NOMO-1 (cell line): ENCODE data around the gene STMN3.
"Not testable (repeated sequence)": the region's sequence is repeated elsewhere in the genome, so short reads cannot be mapped to it uniquely, and the experiment has no call there.

Experiments
- DNase-seq, 2 experiments: peaks; one replicate each; lab custom pipeline; 2025; ENCODE audit not compliant: unreplicated experiment in 2 of 2; lab: John Stamatoyannopoulos, UW

The STMN3 gene

GRCh38 chr20:63639093-63639975 is 13.9 kb downstream of the STMN3 start:
- no peak for DNase-seq

DNA sequence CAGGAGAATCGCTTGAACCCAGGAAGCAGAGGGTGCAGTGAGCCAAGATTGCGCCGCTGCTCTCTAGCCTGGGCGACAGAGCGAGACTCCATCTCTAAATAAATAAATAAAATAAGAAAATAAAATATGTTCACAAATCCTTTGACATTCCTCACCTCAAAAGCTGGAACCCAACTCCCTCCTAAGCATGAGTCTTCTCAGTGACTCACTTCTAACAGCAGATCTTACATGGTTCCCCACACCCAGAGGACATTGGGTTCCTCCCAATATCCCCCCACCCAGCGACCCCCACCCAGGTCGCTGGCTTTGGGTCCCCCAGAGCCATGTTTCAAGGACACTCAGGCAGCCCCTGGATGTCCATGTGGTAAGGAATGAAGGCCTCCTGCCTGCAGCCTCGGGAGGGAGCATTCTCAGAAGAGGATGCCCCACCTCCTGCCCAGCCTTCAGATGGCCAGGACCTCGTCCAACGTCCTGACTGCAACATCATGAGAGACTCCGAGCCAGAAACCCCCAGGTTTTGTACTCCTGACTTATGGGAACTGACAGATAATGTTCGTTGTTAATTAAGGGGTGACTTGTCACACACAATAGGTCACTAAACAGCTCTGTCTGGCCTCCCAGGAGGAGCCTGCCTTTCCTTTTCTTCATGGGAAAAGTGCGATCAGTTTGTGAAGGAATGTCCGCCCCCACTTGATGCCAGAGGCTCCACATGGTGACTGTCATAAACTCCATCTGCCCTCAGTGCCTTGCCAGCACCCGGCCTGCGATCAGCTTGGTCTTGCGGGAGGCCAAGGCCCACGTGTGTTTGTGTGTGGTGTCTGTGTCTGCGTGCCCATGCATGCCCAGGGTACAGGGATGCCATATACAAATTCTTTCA is 16.2 kb downstream of the STMN3 start:
- DNase-seq: no peak

DNA sequence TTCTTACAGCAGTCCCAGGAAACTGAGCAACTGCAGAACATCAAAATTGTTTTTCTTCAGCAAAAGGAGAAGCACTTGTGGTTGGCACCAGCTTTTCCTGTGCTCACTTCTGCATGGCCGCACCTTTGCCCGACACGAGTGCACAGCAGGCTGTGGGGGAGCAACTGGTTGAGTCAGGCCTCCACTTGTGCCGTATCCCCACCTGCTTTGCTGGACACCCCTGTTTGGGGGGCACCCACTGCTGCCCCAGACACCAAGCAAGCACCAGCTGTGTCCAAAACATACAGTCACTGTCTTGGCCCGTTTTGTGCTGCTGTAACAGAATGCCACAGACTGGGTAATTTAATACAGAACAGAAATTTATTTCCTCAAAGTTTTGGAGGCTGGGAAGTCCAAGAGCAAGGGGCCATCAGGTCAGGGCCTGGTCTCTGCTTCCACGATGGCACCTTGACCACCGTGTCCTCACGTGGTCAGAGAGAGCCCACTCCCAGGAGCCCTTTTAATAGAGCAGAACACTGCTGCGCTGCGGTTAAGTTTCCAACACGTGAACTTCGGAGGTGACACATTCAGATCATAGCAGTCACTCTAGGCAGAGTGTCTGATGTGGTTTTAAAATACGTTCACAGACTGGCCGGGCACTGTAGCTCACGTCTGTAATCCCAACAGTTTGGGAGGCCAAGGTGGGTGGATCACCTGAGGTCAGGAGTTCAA is 17.6 kb downstream of the STMN3 start:
- peak; percentile 63 to 83 for DNase-seq

DNA sequence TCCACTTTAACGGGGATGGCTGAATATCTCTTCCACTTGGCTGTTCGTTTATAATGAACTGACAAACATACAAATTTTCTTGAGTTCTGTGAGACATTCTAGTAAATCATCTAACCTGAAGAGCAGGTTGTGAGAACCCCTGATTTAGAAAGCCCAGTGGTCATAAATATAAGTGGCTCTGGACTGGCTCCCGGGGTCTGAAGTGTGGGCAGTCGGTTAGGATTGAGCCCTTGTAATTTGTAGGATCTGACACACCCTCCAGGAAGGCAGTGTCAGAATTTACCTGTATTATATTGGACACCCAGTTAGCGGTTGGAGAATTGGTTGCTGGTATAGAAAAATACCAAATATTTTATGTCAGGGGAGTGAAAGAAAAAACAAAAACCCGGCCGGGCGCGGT is 19.5 kb downstream of the STMN3 start:
- no peak for DNase-seq

DNA sequence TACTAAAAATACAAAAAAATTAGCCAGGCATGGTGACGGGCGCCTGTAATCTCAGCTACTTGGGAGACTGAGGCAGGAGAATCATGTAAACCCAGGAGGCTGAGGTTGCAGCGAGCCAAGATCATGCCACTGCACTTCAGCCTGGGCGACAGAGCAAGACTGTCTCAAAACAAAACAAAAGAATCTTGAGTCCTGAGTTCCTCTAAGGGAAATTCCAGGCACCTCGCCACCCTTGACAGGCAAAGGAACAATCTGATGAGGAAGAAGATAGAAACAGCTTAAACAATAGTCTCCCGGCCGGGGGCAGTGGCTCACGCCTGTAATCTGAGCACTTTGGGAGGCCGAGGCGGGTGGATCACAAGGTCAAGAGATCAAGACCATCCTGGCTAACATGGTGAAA is 21.8 kb downstream of the STMN3 start:
- not testable (repeated sequence) for DNase-seq

DNA sequence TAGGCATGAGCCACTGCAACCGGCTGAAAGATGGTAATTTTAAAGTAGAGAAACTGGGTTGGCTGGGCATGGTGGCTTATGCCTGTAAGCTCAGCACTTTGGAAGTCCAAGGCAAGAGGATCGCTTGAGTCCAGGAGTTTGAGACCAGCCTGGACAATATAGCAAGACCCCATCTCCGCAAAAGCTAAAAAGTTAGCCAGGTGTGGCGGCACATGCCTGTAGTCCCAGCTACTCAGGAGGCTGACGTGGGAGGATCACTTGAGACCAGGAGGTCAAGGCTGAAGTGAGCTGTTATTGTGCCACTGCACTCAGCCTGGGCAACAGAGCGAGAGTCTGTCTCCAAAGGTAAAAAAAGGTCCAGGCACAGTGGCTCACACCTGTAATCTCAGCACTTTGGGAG is 22.3 kb downstream of the STMN3 start:
- not testable (repeated sequence) for DNase-seq

DNA sequence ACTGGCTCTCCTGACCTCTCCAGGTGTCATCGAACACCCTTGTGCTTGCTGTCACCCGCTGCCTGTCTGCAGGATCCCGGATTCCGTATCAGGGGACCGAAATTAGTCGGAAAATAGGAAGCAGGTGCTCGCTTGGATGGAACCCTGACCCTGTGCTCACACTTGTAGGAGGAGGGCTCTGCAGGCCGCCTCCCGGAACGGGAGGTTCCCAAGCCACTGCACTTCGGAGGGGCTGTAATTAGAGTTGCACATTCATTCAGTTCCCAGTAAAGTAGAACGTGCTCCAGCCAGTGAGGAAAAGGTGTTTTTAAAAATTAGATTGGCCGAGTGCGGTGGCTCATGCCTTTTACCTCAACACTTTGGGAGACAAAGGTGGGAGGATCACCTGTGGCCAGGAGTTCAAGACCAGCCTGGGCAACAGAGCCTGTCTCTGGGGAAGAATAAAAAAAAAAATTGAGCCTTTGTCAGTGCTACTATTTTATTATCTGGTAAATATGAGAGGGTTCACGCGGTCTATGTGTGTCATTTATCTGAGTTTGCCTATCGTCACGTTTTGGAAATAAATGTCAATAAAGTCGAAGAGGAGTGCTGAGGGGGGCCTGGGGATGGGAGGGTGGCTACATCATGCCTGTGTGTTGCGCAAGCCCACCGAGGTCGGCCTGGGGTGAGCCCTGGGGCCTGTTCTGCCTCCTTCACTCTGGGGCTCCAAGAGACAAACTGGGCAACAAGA is 24.8 kb downstream of the STMN3 start:
- peak; percentile 61 to 76 for DNase-seq

DNA sequence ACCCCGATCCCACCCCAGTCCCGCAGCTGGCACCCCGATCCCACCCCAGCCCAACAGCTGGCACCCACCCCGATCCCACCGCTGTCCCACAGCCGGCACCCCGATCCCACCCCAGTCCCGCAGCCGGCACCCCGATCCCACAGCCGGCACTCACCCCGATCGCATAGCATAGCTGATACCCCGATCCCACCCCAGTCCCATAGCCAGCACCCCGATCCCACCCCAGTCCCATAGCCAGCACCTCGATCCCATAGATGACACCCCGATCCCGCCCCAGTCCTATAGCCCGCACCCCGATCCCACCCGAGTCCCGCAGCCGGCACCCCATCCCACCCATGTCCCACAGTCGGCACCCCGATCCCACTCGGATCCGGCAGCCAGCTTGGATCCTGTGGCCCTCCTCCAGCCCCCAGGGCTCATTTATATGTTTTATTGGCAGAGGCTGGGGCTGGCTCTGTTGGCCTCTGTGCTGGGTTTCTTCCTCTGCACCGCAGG is 25.4 kb downstream of the STMN3 start:
- no peak for DNase-seq

GRCh38 chr20:63627129-63627750 is 26.0 kb downstream of the STMN3 start:
- peak; percentile 89 to 91 for DNase-seq

DNA sequence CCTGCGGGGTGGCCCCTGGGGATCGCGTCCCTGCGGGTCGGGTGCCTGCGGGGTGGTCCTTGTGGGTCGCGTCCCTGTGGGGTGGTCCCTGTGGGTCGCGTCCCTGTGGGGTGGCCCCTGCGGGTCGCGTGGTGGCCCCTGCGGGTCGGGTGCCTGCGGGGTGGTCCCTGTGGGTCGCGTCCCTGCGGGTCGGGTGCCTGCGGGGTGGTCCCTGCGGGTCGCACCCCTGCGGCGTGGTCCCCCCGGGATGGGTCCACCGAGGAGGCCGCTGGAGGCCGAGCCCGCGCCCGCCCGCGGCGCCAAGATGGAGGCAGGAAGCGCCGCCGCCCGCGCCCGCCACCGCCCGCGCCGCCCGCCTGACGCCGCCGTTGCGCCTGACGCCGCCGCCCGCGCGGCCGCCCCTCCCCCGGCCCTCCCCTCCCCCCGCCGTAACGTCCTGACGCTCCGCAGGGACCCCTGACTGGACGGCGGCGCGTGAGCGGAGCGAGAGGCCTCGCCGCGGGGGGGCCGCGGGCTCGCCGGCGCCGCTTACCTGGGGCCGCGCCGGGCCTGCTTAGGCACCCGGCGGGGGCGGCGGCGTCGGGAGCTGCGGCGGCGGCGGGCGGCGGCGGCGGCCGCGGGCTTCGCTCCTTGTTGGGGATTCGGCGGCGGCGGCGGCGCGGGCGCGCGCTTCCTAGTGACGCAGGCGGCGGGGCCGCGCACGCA is 26.6 kb downstream of the STMN3 start, which contains the start of gene GMEB2:
Gene GMEB2 (minus strand): TSS at position 678 of the 705 bp plus-strand sequence. CDS start 7,704 bp downstream, outside the sequence.
- peak; percentile 67 to 76 for DNase-seq

- DNase-seq: no peak
Measured at GRCh38 chr20:63625771-63626423, 27.3 kb downstream of the STMN3 start.

DNA sequence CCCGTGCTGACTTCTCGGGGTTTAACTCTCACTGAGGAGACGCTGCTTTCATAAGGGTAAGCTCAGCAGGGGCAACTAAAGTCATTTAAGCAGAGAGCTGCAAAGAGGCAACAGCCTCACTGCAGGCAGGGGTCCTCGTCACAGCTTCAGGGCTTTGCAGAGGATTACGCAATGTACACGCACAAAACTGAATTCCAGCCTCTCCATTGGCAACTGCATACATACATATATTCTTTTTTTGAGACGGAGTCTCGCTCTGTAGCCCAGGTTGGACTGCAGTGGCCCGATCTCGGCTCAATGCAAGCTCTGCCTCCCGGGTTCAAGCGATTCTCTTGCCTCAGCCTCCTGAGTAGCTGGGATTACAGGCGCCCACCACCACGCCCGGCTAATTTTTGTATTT is 28.7 kb downstream of the STMN3 start:
- DNase-seq: peak; percentile 30 to 45

- DNase-seq: no peak
Measured at GRCh38 chr20:63622732-63623131, 30.5 kb downstream of the STMN3 start.

DNA sequence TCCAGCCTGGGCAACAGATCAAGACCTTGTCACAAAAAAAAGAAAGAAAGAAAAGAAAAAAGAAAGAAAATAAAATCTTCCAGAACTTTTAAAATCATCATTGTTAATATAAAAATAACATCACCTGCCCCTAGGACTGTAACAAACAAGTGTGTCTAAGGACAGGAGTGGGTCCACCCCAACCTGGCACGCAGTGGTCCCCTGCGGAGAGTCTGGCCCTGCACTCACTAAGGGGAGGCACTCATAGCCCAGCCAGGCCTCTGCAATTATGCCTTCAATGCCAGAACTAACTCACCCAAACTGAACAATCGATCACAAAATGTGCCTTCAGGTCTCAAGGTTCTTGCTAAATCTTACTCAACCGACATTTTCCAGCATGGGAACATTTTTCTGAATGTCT is 31.1 kb downstream of the STMN3 start:
- no peak for DNase-seq

DNA sequence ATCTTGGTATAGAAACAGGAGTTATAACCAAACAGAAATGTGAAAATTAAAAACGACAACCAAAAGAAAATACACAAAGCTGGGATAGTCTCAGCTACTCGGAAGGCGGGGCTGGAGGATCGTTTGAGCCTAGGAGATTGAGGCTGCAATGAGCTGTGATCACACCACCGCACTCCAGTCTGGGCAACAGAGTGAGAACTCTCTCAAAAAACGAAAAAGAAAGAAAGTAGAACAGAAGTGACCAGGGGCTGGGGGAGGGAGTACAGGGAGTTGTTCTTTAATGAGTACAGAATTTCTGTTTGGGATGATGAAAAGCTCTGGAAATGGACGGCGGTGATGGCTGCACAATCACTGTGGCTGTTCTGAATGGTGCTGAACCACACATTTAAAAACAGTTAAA is 32.2 kb downstream of the STMN3 start:
- DNase-seq: no peak

DNA sequence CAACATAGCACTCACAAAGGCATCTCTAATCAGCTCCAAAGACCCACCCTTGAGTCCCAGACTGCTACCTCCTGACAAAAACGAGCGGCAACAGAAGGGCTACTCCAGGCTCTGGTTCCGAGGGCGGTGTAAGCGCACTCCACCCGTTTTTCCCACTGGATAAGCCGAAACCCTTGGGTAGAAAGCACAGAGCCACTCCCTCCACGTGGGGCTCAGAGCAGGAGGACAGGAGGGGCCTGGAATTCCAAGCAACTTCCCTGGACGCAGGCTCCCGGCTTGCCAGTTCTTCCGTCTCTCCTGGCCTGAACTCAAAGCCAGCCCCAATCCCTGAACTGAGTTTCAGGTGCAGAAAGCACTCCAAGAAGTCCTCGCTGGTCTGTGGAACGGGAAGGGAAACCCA is 33.7 kb downstream of the STMN3 start:
- no peak for DNase-seq

DNA sequence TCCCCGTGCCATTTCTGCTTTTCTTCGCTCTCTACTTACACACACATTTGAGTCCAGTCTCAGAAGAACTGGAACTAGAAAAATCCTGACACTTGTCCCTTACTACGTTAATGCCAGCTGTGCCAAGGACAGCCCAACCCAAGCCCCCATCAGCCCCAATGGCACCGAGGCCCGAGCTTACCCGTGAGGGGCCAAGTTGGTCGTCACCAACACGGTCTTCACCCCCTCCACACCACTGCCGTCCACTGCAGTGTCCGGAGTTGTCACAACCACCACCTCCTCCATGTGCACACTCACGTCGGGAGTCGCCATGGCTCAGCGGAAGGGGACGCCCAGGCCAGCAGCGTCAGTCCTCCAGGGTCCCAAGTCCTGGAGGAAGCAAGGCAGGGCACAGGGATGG is 34.1 kb downstream of the STMN3 start:
- DNase-seq: no peak

GRCh38 chr20:63618291-63618980 is 34.8 kb downstream of the STMN3 start:
- DNase-seq: no peak
